Measurements from ENCODE around the gene F7.
"Not testable (repeated sequence)": the region's sequence is repeated elsewhere in the genome, so short reads cannot be mapped to it uniquely, and the experiment has no call there.

F7 gene

DNA sequence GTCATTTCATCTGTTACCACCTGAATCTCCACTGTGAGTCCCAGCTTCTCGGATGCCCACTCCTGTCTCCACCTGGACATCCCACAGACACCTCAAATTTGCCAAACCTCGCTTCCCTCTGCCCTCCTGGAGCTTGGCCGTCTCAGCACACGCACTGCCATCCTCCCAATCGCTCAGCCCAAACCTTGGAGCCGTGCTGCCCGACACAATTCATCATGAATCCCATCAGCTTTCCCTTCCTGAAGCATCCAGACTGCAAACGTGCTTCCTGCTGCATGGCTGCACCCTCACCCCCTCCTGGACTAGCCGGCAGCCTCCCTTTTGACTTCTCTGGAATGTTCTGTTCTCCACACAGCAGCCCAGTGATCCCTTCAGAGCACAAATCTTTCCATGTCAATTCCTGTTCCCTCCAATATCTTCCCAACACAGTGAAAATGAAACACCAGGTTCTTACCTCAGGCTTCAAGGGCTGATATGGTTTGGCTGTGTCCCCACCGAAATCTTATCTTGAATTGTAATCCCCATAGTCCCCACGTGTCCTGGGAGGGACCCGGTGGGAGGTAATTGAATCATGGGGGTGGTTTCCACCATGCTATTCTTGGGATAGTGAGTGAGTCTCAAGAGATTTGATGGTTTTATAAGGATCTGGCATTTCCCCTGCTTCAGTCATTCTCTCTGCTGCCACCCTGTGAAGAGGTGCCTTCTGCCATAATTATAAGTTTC, 51.8 kb downstream of the F7 start:
- DNase-seq: no peak

DNA sequence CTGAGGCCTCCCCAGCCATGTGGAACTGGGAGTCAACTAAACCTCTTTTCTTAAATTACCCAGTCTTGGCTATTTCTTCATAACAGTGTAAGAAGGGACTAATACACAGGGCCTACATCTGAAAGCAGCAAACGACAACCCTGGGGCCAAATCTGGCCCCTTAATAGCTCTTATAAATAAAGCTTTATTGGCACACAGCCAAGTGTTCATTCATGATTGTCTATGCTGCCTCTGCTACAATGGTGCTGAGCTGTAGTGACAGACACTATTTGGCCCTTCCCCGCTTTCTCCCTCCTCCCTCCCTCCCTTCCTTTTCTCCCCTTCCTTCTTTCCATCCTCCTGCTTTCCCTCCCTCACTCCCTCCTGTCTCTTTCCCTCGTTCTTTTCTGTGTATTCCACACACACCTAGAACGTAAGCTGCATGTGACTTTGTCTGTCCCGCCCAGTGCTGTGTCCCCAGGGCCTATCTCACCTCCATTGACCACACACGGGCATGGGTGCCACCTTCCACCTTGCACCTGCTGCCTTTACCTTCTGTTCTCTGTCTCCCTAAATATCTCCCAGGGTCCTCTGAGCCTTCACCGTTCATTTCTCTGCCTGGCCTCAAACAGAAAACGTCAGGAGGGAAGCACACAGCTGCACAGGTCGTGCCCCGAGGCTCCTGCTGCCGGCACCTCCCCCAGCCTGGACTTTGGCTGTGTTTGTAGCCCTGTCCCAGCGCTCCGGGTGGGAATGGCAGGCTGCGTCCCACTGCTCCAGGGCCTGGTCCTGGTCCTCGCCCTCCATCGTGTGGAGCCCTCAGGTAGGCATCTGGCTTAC, 52.5 kb downstream of the F7 start, which contains the start of gene PROZ:
TSS of gene PROZ (plus strand) at position 720 of the 819 bp plus-strand sequence. CDS start at position 733, 13 bp downstream.
- no peak for DNase-seq

DNA sequence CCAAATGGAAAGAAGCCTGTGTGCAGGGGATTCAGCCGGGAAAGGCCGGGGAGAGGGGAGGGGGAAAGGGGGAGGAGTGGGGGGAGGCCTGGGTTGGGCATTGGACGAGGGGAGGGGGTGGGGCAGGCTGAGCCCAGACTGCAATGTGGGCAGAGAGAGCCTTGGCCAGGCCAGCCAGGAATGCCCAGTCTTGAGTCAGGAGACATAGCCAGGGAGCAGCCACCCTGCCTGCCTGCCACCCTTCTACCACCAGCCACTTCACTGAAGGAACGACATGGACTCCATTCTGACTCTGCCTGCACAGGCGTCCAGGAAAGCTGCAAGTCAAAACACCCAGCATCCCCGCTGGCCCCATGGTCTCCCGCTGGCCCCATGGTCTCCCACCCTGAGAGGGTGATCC, 53.4 kb downstream of the F7 start:
- DNase-seq: no peak

DNA sequence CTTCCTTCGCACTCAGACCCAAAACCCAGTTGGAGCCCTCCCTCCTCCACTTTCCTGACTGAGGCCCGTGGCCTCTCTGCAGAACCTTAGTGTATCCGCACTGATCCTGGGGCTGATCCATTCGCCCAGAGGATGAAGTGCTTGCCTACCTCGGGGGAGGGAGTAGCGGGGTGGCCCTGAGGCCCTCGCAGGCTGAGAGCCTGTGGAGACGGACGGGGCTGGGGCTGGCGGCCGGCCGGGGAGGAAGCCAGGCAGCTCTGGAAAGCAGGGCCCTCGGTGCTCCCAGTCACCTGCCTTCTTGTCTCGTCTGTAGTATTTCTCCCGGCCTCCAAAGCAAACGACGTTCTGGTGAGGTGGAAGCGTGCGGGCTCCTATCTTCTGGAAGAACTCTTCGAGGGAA, 54.1 kb downstream of the F7 start:
- DNase-seq: no peak

DNA sequence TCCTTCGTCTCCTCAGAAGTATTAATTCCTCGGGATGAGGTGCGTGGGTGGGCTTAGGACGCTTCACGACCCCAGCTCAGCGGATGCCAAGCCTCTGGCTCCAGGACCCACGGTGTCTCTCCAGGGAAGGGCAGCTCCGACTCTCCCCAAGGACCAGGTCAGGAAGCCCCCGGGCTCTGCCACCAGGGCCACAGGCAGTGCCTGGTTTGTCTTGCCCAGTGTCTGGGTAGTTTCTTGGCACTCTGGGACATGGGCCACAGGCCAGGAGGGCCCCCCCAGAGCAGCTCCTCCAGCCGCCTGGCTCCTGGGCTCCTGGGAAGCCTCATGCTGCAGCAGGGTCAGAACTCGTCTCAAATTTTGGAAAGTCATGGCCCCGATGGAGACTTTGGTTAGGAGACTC, 55.4 kb downstream of the F7 start:
- DNase-seq: no peak

DNA sequence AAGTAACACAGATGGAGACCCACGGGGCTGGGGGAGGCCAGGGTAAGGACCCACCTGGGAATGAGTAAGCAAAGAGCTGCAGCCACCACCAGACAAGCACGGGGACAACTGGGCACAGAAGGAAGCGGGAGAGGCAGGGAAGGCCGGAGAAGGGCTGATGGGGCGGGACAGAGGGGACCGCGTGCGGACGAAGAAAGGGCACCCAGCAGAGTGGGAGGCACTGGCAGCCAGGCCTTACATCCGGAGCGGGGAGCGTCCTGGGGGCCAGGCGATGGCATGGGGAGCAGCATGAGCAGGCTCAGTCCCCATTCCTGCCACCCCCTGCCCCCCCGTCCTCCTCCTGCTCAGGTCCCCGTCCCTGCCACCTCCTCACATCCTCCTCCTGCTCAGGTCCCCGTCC, 55.8 kb downstream of the F7 start:
- DNase-seq: no peak

DNA sequence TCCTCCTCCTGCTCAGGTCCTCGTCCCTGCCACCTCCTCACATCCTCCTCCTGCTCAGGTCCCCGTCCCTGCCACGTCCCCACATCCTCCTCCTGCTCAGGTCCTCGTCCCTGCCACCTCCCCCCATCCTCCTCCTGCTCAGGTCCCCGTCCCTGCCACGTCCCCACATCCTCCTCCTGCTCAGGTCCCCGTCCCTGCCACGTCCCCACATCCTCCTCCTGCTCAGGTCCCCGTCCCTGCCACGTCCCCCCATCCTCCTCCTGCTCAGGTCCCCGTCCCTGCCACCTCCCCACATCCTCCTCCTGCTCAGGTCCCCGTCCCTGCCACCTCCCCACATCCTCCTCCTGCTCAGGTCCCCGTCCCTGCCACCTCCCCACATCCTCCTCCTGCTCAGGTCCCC, 56.4 kb downstream of the F7 start:
- not testable (repeated sequence) for DNase-seq

DNA sequence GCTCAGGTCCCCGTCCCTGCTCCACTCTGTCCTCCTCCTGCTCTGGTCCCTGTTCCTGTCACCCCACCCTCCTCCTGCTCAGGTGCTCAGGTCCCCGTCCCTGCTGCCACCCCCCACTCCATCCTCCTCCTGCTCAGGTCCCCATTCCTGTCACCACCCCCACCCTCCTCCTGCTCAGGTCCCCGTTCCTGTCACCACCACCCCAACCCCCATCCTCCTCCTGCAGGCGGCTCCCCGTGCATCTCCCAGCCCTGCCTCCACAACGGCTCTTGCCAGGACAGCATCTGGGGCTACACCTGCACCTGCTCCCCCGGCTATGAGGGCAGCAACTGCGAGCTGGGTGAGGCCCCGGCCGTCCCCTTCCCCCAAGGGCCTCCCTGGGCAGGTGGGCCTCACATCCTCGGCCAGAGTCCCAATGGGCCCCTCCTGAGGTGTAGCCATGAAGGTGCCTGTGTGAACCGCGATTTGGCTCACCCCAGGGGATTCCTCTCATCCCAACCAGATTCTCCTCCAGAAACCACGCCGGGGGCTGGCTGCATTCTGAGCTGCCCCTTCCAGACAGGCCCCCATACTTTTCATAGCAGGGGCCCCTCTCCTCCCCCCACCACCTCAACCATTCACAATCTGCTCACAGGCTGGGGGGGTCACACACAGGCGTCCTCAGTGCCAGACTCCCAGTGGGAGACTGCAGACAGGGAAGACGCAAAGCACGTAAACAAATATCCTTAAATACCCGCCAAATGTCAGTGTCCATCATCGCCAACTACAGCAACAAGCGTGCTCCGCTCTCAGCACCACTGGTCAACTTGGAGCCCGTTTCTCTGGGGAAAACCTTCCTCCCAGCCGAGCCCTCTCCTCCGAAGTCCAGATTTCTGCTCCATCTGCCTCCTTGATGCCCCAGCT, 57.4 kb downstream of the F7 start:
- no peak for DNase-seq

DNA sequence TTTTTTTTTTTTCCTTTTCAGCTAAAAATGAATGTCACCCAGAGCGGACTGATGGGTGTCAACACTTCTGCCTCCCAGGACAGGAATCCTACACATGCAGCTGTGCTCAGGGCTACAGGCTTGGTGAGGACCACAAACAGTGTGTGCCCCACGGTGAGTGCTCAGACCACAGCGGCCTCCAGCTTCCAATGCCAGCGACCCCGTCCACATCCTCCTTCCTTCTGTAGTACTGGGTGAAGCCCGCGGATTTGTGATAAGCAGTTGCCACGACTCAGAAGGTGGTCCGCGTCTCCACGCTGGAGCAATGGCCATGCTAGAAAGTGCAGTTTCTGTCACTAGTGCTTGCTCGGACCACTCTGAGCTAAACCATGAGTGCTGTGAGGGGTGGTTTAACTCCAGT, 58.9 kb downstream of the F7 start:
- no peak for DNase-seq

DNA sequence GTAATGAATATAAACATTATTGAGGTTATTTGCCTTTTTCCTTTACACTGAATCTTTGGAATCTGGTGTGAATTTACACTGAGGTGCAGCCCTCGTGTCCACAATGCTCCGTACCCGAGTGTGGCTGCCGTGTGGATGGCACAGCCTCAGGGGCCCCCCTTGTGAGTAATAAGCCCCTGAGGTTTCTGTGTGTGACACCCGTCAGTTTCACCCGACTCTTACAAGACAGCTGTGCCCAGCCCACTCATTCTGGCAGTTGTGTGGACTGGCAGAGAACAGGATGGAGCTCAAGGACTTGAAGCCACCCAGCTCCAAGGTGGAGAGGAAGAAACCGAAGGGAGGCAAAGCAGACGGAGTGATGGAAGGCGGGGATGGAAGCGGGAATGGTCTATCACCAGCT, 60.7 kb downstream of the F7 start:
- DNase-seq: no peak

DNA sequence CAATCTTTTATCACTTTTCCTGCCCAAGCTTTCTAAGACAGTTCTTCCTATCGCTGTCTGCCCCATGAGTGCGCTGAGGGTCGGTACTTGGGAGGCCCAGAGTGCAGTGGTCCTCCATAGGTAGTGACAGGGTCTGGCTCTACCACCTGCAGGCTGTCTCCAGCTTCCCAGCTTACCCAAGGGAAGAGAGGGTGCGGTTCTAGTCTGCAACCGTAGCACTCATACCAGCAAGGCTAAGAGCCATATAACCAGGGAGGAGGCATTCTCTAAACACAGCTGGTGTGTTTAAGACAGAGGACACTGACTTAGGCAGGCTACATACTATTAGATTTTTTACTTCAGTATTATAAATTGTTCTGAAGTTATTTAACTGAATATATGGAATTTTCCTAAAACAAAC, 61.1 kb downstream of the F7 start:
- no peak for DNase-seq

DNA sequence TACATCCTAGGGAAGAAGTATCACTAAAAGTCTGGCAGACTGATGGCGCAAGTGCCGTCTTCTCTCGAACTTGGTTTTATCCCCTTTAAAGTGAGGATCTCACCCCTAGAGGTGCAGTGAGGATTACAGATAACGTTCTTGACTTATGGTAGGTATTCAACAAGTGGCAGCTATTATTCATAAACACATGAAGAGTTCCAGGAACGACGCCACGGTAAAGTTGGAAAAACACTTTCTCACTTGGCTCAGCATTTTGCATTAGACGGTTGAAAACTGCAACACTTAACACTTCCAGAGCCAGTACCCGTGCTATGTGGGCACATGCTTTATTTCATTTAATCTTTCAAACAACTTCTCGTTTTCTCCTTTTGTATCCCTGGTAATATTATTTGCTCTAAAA, 61.6 kb downstream of the F7 start:
- DNase-seq: no peak

DNA sequence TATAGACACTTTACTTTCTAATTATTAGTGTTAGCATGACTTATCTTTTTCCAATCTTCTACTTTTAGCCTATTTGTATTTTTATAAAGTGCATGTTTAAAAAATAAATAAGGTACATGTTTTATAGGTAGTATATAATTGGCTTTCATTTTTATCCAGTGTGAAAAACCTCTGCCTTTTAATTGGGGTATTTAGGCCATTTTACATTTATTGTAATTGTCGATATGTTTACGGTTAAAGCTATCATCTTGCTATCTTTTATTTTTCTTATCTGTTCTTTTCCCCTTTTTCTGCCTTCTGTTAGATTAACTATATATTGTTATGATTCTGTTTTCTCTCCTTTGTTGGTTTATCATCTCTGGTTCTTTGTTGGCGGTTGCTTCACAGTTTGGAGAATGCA, 62.0 kb downstream of the F7 start:
- DNase-seq: no peak

DNA sequence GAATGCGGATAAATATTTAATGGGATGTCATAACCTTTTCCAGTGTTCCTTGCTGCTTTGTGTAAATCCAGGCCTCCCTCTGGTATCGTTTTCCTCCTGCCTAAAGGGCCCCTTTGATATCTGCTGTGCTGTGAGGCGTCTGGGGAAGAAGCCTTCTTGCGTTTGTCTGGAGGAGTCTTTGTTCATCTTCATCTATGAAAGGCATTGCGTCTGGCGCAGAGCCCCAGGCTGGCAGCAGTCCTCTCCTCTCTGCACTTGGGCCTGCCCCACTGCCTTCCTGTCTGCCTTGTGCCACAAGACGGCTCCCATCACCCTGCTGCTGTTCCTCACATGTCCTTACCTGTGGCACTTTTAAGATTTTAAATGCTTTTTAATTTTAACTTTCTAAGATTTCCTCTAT, 62.6 kb downstream of the F7 start:
- no peak for DNase-seq

DNA sequence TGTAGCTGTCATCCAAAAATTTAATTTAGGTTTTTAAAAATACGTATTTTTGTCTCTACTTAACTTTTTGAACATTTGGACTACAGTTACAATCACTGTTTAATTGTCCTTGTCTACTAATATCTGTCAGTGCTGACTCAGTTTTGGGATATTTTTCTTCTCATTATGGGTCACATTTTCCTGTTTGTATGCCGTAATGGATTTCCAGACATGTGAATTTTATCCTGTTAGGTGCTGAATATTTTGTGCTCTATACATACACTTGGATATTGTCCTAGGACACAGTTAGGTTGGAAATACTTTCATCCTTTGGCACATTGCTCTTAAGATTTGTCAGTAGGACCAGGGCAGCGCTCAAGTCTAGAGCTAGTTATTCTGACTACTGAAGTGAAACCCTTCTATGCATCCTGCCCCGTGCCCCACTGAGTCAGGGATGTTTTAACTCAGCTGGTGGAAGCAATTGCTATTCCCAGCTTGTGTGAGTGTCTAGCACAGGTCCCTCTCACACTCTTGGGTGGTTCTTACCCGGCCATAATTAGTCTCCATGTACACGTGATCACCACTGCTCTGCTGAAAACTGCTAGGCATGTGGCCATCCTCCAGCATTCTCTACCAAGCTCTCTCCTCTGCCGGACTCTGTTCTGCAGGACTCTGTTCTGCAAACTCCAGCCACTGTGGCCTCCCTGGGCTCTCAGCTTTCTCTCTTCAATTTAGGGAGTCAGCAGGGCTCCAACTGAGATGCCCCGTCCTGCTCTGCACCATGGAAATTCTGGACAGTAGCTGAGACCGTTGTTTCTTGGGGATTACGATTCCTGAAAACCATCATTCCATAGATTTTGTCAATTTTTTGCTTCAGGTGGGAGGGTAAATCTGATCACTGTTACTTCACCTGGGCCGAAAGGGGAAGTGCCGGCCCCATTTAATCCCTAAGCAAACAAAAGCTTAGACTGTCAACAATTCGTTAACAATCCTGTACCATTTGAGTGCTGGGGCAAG, 64.0 kb downstream of the F7 start:
- no peak for DNase-seq
